Fibroblast of mammary gland (primary cell): ENCODE measurements around the gene MLPH.

Source experiments
- DNase-seq: peaks from one replicate; pipeline ENCODE4 v3.0.0-alpha.2; 2010; ENCODE audit warnings: low read depth
- H3K4me3 ChIP-seq: 2 replicates; pipeline ENCODE4 v1.5.1; 2011; ENCODE audit warnings: low read depth, mild to moderate bottlenecking, low read length, moderate library complexity; ENCODE audit not compliant: control insufficient read depth
- CTCF ChIP-seq: conservative IDR thresholded peaks from 2 replicates; pipeline ENCODE4 v1.5.1; 2011; ENCODE audit warnings: low read depth, low read length, inconsistent platforms; ENCODE audit not compliant: control insufficient read depth, insufficient read depth

MLPH gene

DNA sequence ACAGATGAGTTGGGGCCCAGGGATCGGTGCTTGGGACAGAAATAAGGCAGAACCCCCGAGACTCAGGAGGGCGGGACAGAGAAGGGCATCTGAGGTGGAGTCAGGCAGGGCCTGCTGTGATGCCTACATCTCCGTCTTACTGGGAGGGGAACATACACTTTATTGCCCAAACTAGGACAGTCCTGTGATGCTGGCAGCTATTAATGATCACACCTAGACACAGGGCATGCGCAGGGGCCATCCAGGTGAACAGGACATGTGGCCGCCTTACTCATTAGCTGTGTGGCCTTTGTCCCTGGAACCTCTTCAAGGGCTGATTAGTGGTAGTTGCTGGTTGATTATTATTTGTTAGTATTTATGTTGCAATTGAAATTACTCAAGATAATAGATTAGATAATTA, 33.2 kb downstream of the MLPH start:
- DNase-seq, result no peak
- TF ChIP-seq CTCF, result no peak
- no peak overlapping the region for H3K4me3 ChIP-seq

- DNase-seq, result no peak
- TF ChIP-seq CTCF, result no peak
- no peak overlapping the region for H3K4me3 ChIP-seq
Measured at GRCh38 chr2:237524631-237525030, 37.6 kb downstream of the MLPH start.

DNA sequence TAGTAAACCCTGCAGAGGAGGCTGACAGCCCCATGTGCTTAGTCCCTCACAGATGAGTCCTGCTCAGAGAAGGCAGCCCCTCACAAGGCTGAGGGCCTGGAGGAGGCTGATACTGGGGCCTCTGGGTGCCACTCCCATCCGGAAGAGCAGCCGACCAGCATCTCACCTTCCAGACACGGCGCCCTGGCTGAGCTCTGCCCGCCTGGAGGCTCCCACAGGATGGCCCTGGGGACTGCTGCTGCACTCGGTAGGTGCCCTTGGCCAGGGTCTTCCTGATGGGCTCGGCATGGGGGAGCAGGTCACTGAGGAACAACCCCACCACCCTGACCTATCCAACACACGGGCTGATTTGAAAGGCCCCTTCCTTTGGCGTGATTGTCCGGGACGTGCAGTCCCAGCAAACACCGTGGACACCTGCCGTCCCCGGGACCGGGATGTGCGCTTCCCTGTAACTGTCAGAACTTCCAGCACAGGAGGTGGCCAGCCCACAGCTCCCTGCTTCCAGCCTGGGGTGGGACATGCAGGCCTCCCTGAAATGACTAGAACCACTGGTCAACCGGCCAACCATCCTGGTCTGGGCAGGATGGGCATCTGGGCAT, 38.6 kb downstream of the MLPH start:
- no peak for DNase-seq
- H3K4me3 ChIP-seq, result no peak overlapping the region
- no peak for TF ChIP-seq CTCF

- H3K4me3 ChIP-seq, result no peak overlapping the region
- no peak for TF ChIP-seq CTCF
- no peak for DNase-seq
Measured at GRCh38 chr2:237527233-237527632, 40.2 kb downstream of the MLPH start.

GRCh38 chr2:237527766-237528165, 40.7 kb downstream of the MLPH start:
- TF ChIP-seq CTCF, result no peak
- DNase-seq, result no peak
- no peak overlapping the region for H3K4me3 ChIP-seq

DNA sequence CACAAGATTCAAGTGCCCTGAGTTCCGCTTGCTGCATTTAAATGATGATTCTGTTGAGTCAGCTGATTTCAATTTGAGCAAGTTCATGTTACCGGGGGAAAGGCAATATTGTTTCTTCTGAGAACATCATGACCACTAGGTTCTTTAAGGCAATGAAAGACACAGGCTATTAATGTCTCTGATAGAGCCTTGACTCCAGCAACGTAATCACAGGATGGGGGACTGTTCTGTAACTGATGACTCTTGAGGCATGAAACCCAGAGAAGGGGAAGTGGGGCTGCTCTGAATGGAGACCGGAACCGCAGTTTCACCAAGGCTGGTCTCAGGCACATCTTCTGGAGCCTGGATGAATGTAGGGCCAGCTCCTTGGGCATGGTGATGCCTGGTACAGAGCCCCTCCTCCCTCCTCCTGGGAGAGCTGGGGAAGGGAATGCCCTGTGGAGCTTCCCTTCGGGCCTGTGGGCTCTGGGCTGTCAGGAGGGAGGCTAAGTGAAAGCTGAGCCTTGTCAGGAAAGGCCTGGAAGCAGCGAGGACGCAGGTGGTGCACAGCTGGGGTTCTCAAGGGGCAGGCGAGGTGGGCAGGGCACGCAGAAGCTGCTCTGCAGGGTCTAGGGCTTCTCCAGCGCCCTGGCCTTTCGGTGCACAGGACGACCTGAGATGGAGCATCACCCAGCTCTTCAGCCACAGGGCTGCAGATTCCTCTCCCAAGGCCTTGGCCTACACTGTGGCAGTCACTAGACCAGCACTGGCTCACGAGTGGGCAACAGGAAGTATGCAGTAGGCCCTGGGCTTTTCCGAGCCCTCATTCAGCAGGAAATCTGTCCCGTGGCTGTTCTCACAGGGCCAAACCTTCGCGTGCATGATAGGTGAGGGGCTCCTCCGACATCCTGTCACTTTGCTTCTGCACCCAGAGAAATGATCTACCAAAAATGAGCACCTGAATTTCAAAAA, 42.7 kb downstream of the MLPH start:
- no peak for DNase-seq
- no peak for TF ChIP-seq CTCF
- no peak overlapping the region for H3K4me3 ChIP-seq
